IMR-90 (cell line): ENCODE results near the gene GTF2H4. TPM values are rescaled to one million over a fixed set of nuclear protein-coding genes. Genes with fewer than 3 reads are reported as not detected.
A peak's percentile ranks its signal among the peaks of the same experiment; 100 is the strongest.

Experiments
- ATAC-seq: fragments of 200-7000 bp; cut with Tn5 transposase; 2 replicates; pipeline ENCODE4 v1.9.1; 2020; ENCODE audit warnings: low read depth, mild to moderate bottlenecking, moderate library complexity
- BruUV-seq: library from RNA; stranded (reverse); fragments of 400-500 nt; replicated peaks from 2 replicates; lab custom pipeline; 2021; lab: Mats Ljungman, UMichigan
- CTCF ChIA-PET: fragments of 300-600 bp; formaldehyde crosslinking; extraction: SDS; loops from one replicate; lab custom pipeline; 2021; ENCODE audit warnings: antibody characterized with exemption; lab: Yijun Ruan, JAX
- POLR2A ChIA-PET: fragments of 300-600 bp; sonication (Branson Sonifier 250); formaldehyde crosslinking; loops from one replicate; lab custom pipeline; 2022; ENCODE audit warnings: antibody characterized with exemption; ENCODE audit not compliant: unreplicated experiment; lab: Charles Lee
- DNase-seq: peaks from one replicate; pipeline ENCODE4 v3.0.0; 2013
- H2AFZ ChIP-seq: replicated peaks from 2 replicates; pipeline ENCODE3; 2013; ENCODE audit warnings: low read length, mild to moderate bottlenecking; ENCODE audit not compliant: poor library complexity
- H2AK5ac ChIP-seq: 2 replicates; pipeline ENCODE4 v1.6.1; 2013; ENCODE audit warnings: low read depth, low read length, inconsistent platforms
- H2AK9ac ChIP-seq: replicated peaks from 2 replicates; pipeline ENCODE3; 2013; ENCODE audit warnings: mild to moderate bottlenecking, low read depth, low read length, moderate library complexity; ENCODE audit not compliant: poor library complexity
- H2BK120ac ChIP-seq: 2 replicates; pipeline ENCODE4 v1.6.1; 2013; ENCODE audit warnings: low read depth, low read length, inconsistent platforms
- H2BK15ac ChIP-seq: 3 replicates; pipeline ENCODE4 v1.6.1; 2013; ENCODE audit warnings: low read depth, low read length, inconsistent platforms
- H2BK20ac ChIP-seq: 2 replicates; pipeline ENCODE4 v1.6.1; 2013; ENCODE audit warnings: low read depth, mild to moderate bottlenecking, inconsistent platforms, low read length, moderate library complexity
- H2BK5ac ChIP-seq: 2 replicates; pipeline ENCODE4 v1.6.1; 2013; ENCODE audit warnings: mild to moderate bottlenecking, low read depth, low read length, inconsistent platforms; ENCODE audit not compliant: poor library complexity, severe bottlenecking
- H3K14ac ChIP-seq: replicated peaks from 2 replicates; pipeline ENCODE4 v1.6.1; 2013; ENCODE audit warnings: low read depth, low read length, inconsistent platforms
- H3K18ac ChIP-seq: 2 replicates; pipeline ENCODE4 v1.6.1; 2013; ENCODE audit warnings: low read depth, low read length, control low read depth
- H3K23ac ChIP-seq: 2 replicates; pipeline ENCODE4 v1.6.1; 2013; ENCODE audit warnings: low read depth, low read length, inconsistent platforms
- H3K27ac ChIP-seq: 2 replicates; pipeline ENCODE4 v1.5.1; 2013; ENCODE audit warnings: mild to moderate bottlenecking, control low read depth, low read length; ENCODE audit not compliant: insufficient read depth
- H3K27me3 ChIP-seq: 2 replicates; pipeline ENCODE4 v1.6.1; 2013; ENCODE audit warnings: low read length; ENCODE audit not compliant: control insufficient read depth, insufficient read depth
- H3K36me3 ChIP-seq: 2 replicates; pipeline ENCODE4 v1.6.1; 2013; ENCODE audit warnings: low read length, mixed read lengths; ENCODE audit not compliant: control insufficient read depth, insufficient read depth
- H3K4ac ChIP-seq: 2 replicates; pipeline ENCODE4 v1.6.1; 2013; ENCODE audit warnings: low read depth, low read length, inconsistent platforms
- H3K4me1 ChIP-seq: 2 replicates; pipeline ENCODE4 v1.6.1; 2013; ENCODE audit warnings: low read length, mixed read lengths; ENCODE audit not compliant: control insufficient read depth, insufficient read depth
- H3K4me2 ChIP-seq: 2 replicates; pipeline ENCODE4 v1.6.1; 2013; ENCODE audit warnings: low read depth, mild to moderate bottlenecking, control low read depth, low read length, moderate library complexity
- H3K4me3 ChIP-seq: 2 replicates; pipeline ENCODE4 v1.5.1; 2013; ENCODE audit warnings: low read depth, mild to moderate bottlenecking, control low read depth, low read length, moderate library complexity; ENCODE audit not compliant: insufficient read depth
- H3K56ac ChIP-seq: 2 replicates; pipeline ENCODE4 v1.6.1; 2013; ENCODE audit warnings: low read length, inconsistent platforms; ENCODE audit not compliant: insufficient read depth; ENCODE audit errors: extremely low read depth
- H3K79me1 ChIP-seq, 2 experiments: 2 replicates each; pipeline ENCODE4 v1.6.1; 2013; ENCODE audit warnings: low read length in 2 of 2, inconsistent platforms in 1 of 2, low read depth in 1 of 2
- H3K9ac ChIP-seq: 2 replicates; pipeline ENCODE4 v1.6.1; 2013; ENCODE audit warnings: low read depth, low read length, control low read depth
- H3K9me1 ChIP-seq: 2 replicates; pipeline ENCODE4 v1.6.1; 2013; ENCODE audit warnings: low read length, inconsistent platforms; ENCODE audit not compliant: insufficient read depth
- H3K9me3 ChIP-seq: 2 replicates; pipeline ENCODE4 v1.6.1; 2013; ENCODE audit warnings: low read length; ENCODE audit not compliant: control insufficient read depth, insufficient read depth
- H4K20me1 ChIP-seq: 2 replicates; pipeline ENCODE4 v1.6.1; 2013; ENCODE audit warnings: low read length, inconsistent platforms; ENCODE audit not compliant: insufficient read depth
- H4K5ac ChIP-seq: 2 replicates; pipeline ENCODE4 v1.6.1; 2013; ENCODE audit warnings: mild to moderate bottlenecking, low read depth, low read length, control low read depth
- H4K8ac ChIP-seq, 2 experiments: 2 replicates each; pipeline ENCODE4 v1.6.1; 2013; ENCODE audit warnings: low read depth in 2 of 2, low read length in 2 of 2, control low read depth in 1 of 2, inconsistent platforms in 1 of 2
- H4K91ac ChIP-seq: 2 replicates; pipeline ENCODE4 v1.6.1; 2013; ENCODE audit warnings: low read depth, low read length, inconsistent platforms; ENCODE audit not compliant: insufficient read depth
- BHLHE40 ChIP-seq: fragments of 150-350 bp; IDR thresholded peaks from 2 replicates; pipeline ENCODE4 v1.6.1; 2016; ENCODE audit warnings: mild to moderate bottlenecking, low read depth, low read length
- CEBPB ChIP-seq: IDR thresholded peaks from 2 replicates; pipeline ENCODE4 v1.6.1; 2012; ENCODE audit warnings: low read depth, low read length, improper control_type of control experiment
- CHD1 ChIP-seq: IDR thresholded peaks from 2 replicates; pipeline ENCODE4 v1.6.1; 2012; ENCODE audit warnings: low read depth, low read length, improper control_type of control experiment
- MAFK ChIP-seq: IDR thresholded peaks from 2 replicates; pipeline ENCODE4 v1.6.1; 2012; ENCODE audit warnings: low read depth, low read length, improper control_type of control experiment
- MXI1 ChIP-seq: IDR thresholded peaks from 2 replicates; pipeline ENCODE4 v1.6.1; 2012; ENCODE audit warnings: low read depth, mild to moderate bottlenecking, low read length, moderate library complexity, borderline replicate concordance
- NFE2L2 ChIP-seq: fragments of 150-350 bp; IDR thresholded peaks from 2 replicates; pipeline ENCODE4 v1.6.1; 2016; ENCODE audit warnings: low read depth, mild to moderate bottlenecking, low read length
- POLR2A ChIP-seq: IDR thresholded peaks from 2 replicates; pipeline ENCODE4 v1.6.1; 2012; ENCODE audit warnings: mild to moderate bottlenecking, low read depth, low read length
- RCOR1 ChIP-seq: IDR thresholded peaks from 2 replicates; pipeline ENCODE4 v1.6.1; 2012; ENCODE audit warnings: mild to moderate bottlenecking, low read length, improper control_type of control experiment; ENCODE audit not compliant: insufficient replicate concordance
- RFX5 ChIP-seq: IDR thresholded peaks from 2 replicates; pipeline ENCODE4 v1.8.0; 2012; ENCODE audit warnings: low read depth, mild to moderate bottlenecking, low read length, moderate library complexity
- SMC3 ChIP-seq: fragments of 150-350 bp; IDR thresholded peaks from 2 replicates; pipeline ENCODE4 v1.6.1; 2016; ENCODE audit warnings: low read depth, mild to moderate bottlenecking, antibody characterized with exemption, low read length, moderate library complexity
- USF2 ChIP-seq: fragments of 150-350 bp; IDR thresholded peaks from 2 replicates; pipeline ENCODE4 v1.6.1; 2017; ENCODE audit warnings: mild to moderate bottlenecking, antibody characterized with exemption, low read length, low read depth
- WGBS, 2 experiments: methylation state at CpG; one replicate each; pipeline versions ENCODE4 v1.1.5 to v1.1.7; 2013; ENCODE audit warnings: missing lambda C conversion rate in 2 of 2; ENCODE audit not compliant: insufficient read length in 1 of 2; ENCODE audit errors: extremely low coverage in 2 of 2; 5-methylcytosine and 5-hydroxymethylcytosine counted together
- dilution Hi-C: fragments of 300-500 bp; cut with HindIII; formaldehyde crosslinking; loops from one replicate; pipeline ENCODE4 v1.14.3; 2018; ENCODE audit warnings: low sequenced_read_pairs; ENCODE audit not compliant: unreplicated experiment
- in situ Hi-C: fragments of 300-500 bp; cut with MboI; formaldehyde crosslinking; loops from 3 replicates; pipeline ENCODE4 v1.14.3; 2019; ENCODE audit warnings: low sequenced_read_pairs, inconsistent platforms, mixed read lengths
- intact Hi-C: fragments of 100-400 bp; cut with micrococcal nuclease; formaldehyde crosslinking; loops from 2 replicates; pipeline ENCODE4 v1.10.0; 2022
- polyA plus RNA-seq, 3 experiments: library from polyadenylated mRNA; depleted of rRNA; stranded (reverse); fragments of >200 nt; gene quantifications; 2 replicates each; pipeline ENCODE4 v1.2.3, GENCODE V29; 2012; ENCODE audit warnings: low replicate concordance in 1 of 3
- total RNA-seq: library from RNA; depleted of rRNA; stranded (reverse); fragments of >200 nt; gene quantifications from 2 replicates; pipeline ENCODE4 v1.2.3, GENCODE V29; 2012
- TF ChIP-seq, protein P1 (sequence below): fragments of 150-350 bp; IDR thresholded peaks from 2 replicates; pipeline ENCODE4 v1.6.1; 2016; ENCODE audit warnings: low read depth, mild to moderate bottlenecking, low read length, moderate library complexity, borderline replicate concordance
- TF ChIP-seq, protein P2 (sequence below): conservative IDR thresholded peaks from 2 replicates; pipeline ENCODE4 v1.5.1; 2012; ENCODE audit warnings: mild to moderate bottlenecking, low read depth, low read length, improper control_type of control experiment

GTF2H4 gene
- total and polyA plus RNA-seq, 2 of the 4 experiments (the other 2 are of a cell fraction): 13.4 to 30.8 TPM

- Histone ChIP-seq H4K8ac (no peak overlapping the region), H3K79me1 (no peaks in the 10 kb centered on the region), H3K27me3 (peaks cover 19% of the 10 kb centered on the region), H3K9ac (no peak overlapping the region), H3K4ac (no peak overlapping the region), H2BK5ac (no peak overlapping the region), H2AFZ (no peak overlapping the region), H3K14ac (peak overlapping the region; percentile 9; the same call in 1 of the 2 replicates), H4K5ac (no peak overlapping the region), H2AK9ac (no peak overlapping the region), H3K9me1 (0 out of 2 replicates have a peak, but pooled peaks cover 4% of the 10 kb centered on the region), H3K27ac (no peak overlapping the region), H3K23ac (no peak overlapping the region), H2BK120ac (no peak overlapping the region), H4K91ac (no peak overlapping the region), H2BK20ac (0 out of 2 replicates have a peak overlapping the region, but pooled peaks have one; percentile 55), H3K36me3 (no peaks in the 10 kb centered on the region), H3K9me3 (peaks cover 2% of the 10 kb centered on the region; the same call in 1 of the 2 replicates), H3K56ac (no peak overlapping the region), H4K20me1 (no peaks in the 10 kb centered on the region), H3K4me3 (no peak overlapping the region), H3K18ac (no peak overlapping the region), H2AK5ac (no peak overlapping the region), H3K4me2 (no peak overlapping the region), H3K4me1 (no peaks in the 10 kb centered on the region; the same call in 1 of the 2 replicates), H2BK15ac (no peak overlapping the region)
- DNase-seq: no peak
- ChIA-PET CTCF (interaction anchor here (1.2 kb wide), 1 partner anchor 33 kb away, joined by 4 read pairs; no protein-coding TSS in a partner anchor), POLR2A (no interaction called here)
- WGBS, 2 experiments: 90% methylated on average over 3 of the region's 10 CpGs; no CpG with 5 or more reads in 1 of the 2 experiments
- dilution Hi-C loops (no loop called here), in situ Hi-C loops (no loop called here), intact Hi-C loops (no loop called here)
- TF ChIP-seq RCOR1: no peak
- TF ChIP-seq BHLHE40: no peak
- no peak for TF ChIP-seq POLR2A
- TF ChIP-seq, protein P1, sequence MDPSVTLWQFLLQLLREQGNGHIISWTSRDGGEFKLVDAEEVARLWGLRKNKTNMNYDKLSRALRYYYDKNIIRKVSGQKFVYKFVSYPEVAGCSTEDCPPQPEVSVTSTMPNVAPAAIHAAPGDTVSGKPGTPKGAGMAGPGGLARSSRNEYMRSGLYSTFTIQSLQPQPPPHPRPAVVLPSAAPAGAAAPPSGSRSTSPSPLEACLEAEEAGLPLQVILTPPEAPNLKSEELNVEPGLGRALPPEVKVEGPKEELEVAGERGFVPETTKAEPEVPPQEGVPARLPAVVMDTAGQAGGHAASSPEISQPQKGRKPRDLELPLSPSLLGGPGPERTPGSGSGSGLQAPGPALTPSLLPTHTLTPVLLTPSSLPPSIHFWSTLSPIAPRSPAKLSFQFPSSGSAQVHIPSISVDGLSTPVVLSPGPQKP: no peak
- TF ChIP-seq CHD1: no peak
- TF ChIP-seq NFE2L2: no peak
- TF ChIP-seq RFX5: no peak
- no peak for TF ChIP-seq MXI1
- TF ChIP-seq, protein P2, sequence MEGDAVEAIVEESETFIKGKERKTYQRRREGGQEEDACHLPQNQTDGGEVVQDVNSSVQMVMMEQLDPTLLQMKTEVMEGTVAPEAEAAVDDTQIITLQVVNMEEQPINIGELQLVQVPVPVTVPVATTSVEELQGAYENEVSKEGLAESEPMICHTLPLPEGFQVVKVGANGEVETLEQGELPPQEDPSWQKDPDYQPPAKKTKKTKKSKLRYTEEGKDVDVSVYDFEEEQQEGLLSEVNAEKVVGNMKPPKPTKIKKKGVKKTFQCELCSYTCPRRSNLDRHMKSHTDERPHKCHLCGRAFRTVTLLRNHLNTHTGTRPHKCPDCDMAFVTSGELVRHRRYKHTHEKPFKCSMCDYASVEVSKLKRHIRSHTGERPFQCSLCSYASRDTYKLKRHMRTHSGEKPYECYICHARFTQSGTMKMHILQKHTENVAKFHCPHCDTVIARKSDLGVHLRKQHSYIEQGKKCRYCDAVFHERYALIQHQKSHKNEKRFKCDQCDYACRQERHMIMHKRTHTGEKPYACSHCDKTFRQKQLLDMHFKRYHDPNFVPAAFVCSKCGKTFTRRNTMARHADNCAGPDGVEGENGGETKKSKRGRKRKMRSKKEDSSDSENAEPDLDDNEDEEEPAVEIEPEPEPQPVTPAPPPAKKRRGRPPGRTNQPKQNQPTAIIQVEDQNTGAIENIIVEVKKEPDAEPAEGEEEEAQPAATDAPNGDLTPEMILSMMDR: no peak
- TF ChIP-seq MAFK: no peak
- no peak for TF ChIP-seq CEBPB
- TF ChIP-seq SMC3: no peak
- no peak for TF ChIP-seq USF2
- ATAC-seq: peak; percentile 35
- BruUV-seq: no TSS peak
Observed at GRCh38 chr6:30862156-30862875, 45.7 kb upstream of the GTF2H4 start.
